Endothelial cell of umbilical vein (primary cell): ENCODE data around the gene AKAP11.

ENCODE experiments used
- CTCF ChIP-seq, 2 donors: IDR thresholded peaks; 1 replicate in 1 of 2; 2 replicates in 1 of 2; pipeline ENCODE4 v1.5.1; 2011; ENCODE audit warnings: low read length in 2 of 2, mild to moderate bottlenecking in 2 of 2, moderate library complexity in 2 of 2, control low read depth in 1 of 2, inconsistent platforms in 1 of 2, low read depth in 1 of 2; ENCODE audit not compliant: insufficient read depth in 1 of 2; ENCODE audit errors: extremely low read depth in 1 of 2
- FOS ChIP-seq: IDR thresholded peaks from 2 replicates; pipeline ENCODE4 v1.6.1; 2011; ENCODE audit warnings: mild to moderate bottlenecking, low read length, moderate library complexity, borderline replicate concordance; ENCODE audit not compliant: insufficient read depth
- JUN ChIP-seq: IDR thresholded peaks from 2 replicates; pipeline ENCODE4 v1.6.1; 2011; ENCODE audit warnings: borderline replicate concordance, low read depth; ENCODE audit not compliant: insufficient read length, insufficient read depth
- POLR2A ChIP-seq: IDR thresholded peaks from 2 replicates; pipeline ENCODE4 v1.6.1; 2012; ENCODE audit warnings: low read depth, mild to moderate bottlenecking, control low read depth, low read length
- POLR2AphosphoS5 ChIP-seq: IDR thresholded peaks from 2 replicates; pipeline ENCODE4 v1.6.1; 2012; ENCODE audit warnings: low read depth, mild to moderate bottlenecking, control low read depth, low read length, moderate library complexity; ENCODE audit not compliant: insufficient read depth

- TF ChIP-seq CTCF (IDR thresholded peaks at IDR 0.05; ENCODE audit: extremely low read depth in 1 of 2, insufficient read depth in 1 of 2, low read depth in 1 of 2, low read length in 2 of 2) (no peak), POLR2AphosphoS5 (no peak), POLR2A (no peak), FOS (no peak), JUN (no peak)
These were observed 24.1 kb upstream of the AKAP11 start for GRCh38 chr13:42247883-42248282.
